Measurements from ENCODE around the gene MAGI2. TPM values are rescaled to one million over a fixed set of nuclear protein-coding genes. Genes with fewer than 3 reads are reported as not detected.

The MAGI2 gene
- total and polyA plus RNA-seq, 2 of the 13 experiments (the other 11 are each of a cell fraction or from before 2014, with no cell fraction given), result 1.5 to 3.8 TPM

DNA sequence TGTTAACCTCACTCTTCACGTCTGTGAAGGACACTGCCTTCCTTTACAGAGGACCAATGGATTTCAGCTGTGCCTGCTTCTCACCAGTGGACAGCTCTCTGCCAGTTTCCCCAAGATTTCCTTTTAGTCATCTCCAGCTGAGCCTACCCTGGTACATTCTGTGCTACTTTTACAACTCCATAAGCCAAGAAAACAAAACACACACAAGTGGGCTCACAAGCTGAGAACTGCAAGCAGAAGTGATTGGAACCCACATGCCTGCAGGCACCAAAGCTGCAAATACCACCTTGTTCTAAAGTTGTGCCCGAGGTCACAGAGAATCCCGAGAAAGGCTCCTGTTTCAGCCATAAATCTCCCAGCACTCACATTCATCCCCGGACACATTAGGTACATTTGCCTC, 1018.1 kb downstream of the MAGI2 start:
- DNase-seq (ENCODE audit: low spot score), result no peak
- in situ Hi-C loops (cut with HindIII; ENCODE audit: extremely low pct_ligation_motif_present, low pct_unique_long_range_greater_than_20kb), result no loop called here
- Histone ChIP-seq H3K79me2 (ENCODE audit: insufficient read depth, low read length) (no peaks in the 10 kb centered on the region), H3K4me1 (ENCODE audit: insufficient read depth, low read length) (peaks cover 8% of the 10 kb centered on the region; the same call in 1 of the 2 replicates), H3K27me3 (ENCODE audit: control insufficient read depth in 1 of 2, insufficient read depth in 2 of 2, low read length in 2 of 2) (no peaks in the 10 kb centered on the region), H3K27ac (ENCODE audit: extremely low read length, insufficient read depth, low read length) (no peak overlapping the region), H3K9me3 (ENCODE audit: low read length) (no peaks in the 10 kb centered on the region), H3K9ac (ENCODE audit: insufficient read depth, low read depth, low read length) (no peak overlapping the region), H3K4me3 (replicated peaks in 1 of 3; ENCODE audit: insufficient read depth in 1 of 3, low read depth in 2 of 3, low read length in 3 of 3) (no peak overlapping the region), H3K4me2 (ENCODE audit: low read depth, low read length) (no peak overlapping the region), H2AFZ (ENCODE audit: low read length) (no peak overlapping the region), H3K36me3 (replicated peaks in 1 of 2; ENCODE audit: control insufficient read depth in 1 of 2, insufficient read depth in 2 of 2, low read length in 2 of 2) (no peaks in the 10 kb centered on the region), H4K20me1 (ENCODE audit: insufficient read depth, low read length) (no peaks in the 10 kb centered on the region)
- CTCF ChIA-PET (ENCODE audit: low intra/inter-chr PET ratio, low total read pairs), result no interaction called here
- no peak for FAIRE-seq
- WGBS (ENCODE audit: low lambda C conversion rate), result 29% methylated on average over 4 of the region's 4 CpGs
- POLR2A ChIA-PET, result no interaction called here
- no peak for ATAC-seq
- TF ChIP-seq ZBTB44 (CRISPR knock-in tag; IDR thresholded peaks at IDR 0.05) (no peak), ZBTB46 (CRISPR knock-in tag; IDR thresholded peaks at IDR 0.05; ENCODE audit: borderline replicate concordance) (no peak), KMT2A (CRISPR knock-in tag; IDR thresholded peaks at IDR 0.05) (no peak), ZNF841 (CRISPR knock-in tag; IDR thresholded peaks at IDR 0.05; ENCODE audit: borderline replicate concordance) (no peak), GFI1 (CRISPR knock-in tag; IDR thresholded peaks at IDR 0.05; ENCODE audit: borderline replicate concordance) (no peak), MIER2 (CRISPR knock-in tag; IDR thresholded peaks at IDR 0.05) (no peak), SMAD3 (CRISPR knock-in tag; IDR thresholded peaks at IDR 0.05) (no peak)
- TF ChIP-seq, protein P1, sequence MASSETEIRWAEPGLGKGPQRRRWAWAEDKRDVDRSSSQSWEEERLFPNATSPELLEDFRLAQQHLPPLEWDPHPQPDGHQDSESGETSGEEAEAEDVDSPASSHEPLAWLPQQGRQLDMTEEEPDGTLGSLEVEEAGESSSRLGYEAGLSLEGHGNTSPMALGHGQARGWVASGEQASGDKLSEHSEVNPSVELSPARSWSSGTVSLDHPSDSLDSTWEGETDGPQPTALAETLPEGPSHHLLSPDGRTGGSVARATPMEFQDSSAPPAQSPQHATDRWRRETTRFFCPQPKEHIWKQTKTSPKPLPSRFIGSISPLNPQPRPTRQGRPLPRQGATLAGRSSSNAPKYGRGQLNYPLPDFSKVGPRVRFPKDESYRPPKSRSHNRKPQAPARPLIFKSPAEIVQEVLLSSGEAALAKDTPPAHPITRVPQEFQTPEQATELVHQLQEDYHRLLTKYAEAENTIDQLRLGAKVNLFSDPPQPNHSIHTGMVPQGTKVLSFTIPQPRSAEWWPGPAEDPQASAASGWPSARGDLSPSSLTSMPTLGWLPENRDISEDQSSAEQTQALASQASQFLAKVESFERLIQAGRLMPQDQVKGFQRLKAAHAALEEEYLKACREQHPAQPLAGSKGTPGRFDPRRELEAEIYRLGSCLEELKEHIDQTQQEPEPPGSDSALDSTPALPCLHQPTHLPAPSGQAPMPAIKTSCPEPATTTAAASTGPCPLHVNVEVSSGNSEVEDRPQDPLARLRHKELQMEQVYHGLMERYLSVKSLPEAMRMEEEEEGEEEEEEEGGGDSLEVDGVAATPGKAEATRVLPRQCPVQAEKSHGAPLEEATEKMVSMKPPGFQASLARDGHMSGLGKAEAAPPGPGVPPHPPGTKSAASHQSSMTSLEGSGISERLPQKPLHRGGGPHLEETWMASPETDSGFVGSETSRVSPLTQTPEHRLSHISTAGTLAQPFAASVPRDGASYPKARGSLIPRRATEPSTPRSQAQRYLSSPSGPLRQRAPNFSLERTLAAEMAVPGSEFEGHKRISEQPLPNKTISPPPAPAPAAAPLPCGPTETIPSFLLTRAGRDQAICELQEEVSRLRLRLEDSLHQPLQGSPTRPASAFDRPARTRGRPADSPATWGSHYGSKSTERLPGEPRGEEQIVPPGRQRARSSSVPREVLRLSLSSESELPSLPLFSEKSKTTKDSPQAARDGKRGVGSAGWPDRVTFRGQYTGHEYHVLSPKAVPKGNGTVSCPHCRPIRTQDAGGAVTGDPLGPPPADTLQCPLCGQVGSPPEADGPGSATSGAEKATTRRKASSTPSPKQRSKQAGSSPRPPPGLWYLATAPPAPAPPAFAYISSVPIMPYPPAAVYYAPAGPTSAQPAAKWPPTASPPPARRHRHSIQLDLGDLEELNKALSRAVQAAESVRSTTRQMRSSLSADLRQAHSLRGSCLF (CRISPR knock-in tag; IDR thresholded peaks at IDR 0.05; ENCODE audit: borderline replicate concordance), result no peak
- intact Hi-C loops (cut with micrococcal nuclease; ENCODE audit: unreplicated experiment), result loop anchor here (2.0 kb wide), 1 partner anchor 301 kb away; no protein-coding TSS in a partner anchor
- no TSS peak for BruUV-seq (replicated peaks)
